Activated naive CD4-positive, alpha-beta T cell treated with anti-CD3 and anti-CD28 coated beads for 36 hours (primary cell): Measurements from ENCODE around the gene PPP4R2. TPM values are rescaled to one million over a fixed set of nuclear protein-coding genes. Genes with fewer than 3 reads are reported as not detected.

Source experiments
- CTCF ChIA-PET: fragments of 350-600 bp; sonication (Branson Sonifier 250); formaldehyde crosslinking; loops from one replicate; lab custom pipeline; 2021; ENCODE audit warnings: antibody characterized with exemption; lab: Charles Lee
- DNase-seq: peaks from one replicate; pipeline ENCODE4 v3.0.0-alpha.2; 2020
- H3K27ac Mint-ChIP-seq: one replicate; pipeline ENCODE4 v1.8.0; 2021; ENCODE audit warnings: mild to moderate bottlenecking, mixed read lengths
- H3K27me3 Mint-ChIP-seq: one replicate; pipeline ENCODE4 v1.8.0; 2021; ENCODE audit warnings: low read depth, mixed read lengths
- H3K36me3 Mint-ChIP-seq: one replicate; pipeline ENCODE4 v1.8.0; 2021; ENCODE audit warnings: low read depth, mixed read lengths
- H3K4me1 Mint-ChIP-seq: one replicate; pipeline ENCODE4 v1.8.0; 2021; ENCODE audit warnings: low read depth, mixed read lengths
- H3K4me3 Mint-ChIP-seq: one replicate; pipeline ENCODE4 v1.8.0; 2021; ENCODE audit warnings: mild to moderate bottlenecking, moderate library complexity, mixed read lengths
- H3K9me3 Mint-ChIP-seq: one replicate; pipeline ENCODE4 v1.8.0; 2021; ENCODE audit warnings: mixed read lengths
- intact Hi-C: fragments of 100-400 bp; cut with micrococcal nuclease; formaldehyde crosslinking; loops from one replicate; pipeline ENCODE4 v1.15.1; 2023
- total RNA-seq, 2 experiments: library from RNA; stranded (reverse); gene quantifications; one replicate each; pipeline ENCODE4 v1.2.3, GENCODE V29; 2021

The PPP4R2 gene
- total RNA-seq, 2 experiments from 2014 or later: 68.1 to 71.6 TPM

GRCh38 chr3:73107676-73108187, 111.1 kb downstream of the PPP4R2 start:
- H3K4me3 Mint-ChIP-seq: no peak overlapping the region
- H3K4me1 Mint-ChIP-seq: no peaks in the 10 kb centered on the region
- intact Hi-C loops: loop anchor here (10.0 kb wide), 1 partner anchor 157 kb away; no protein-coding TSS in a partner anchor
- peaks cover 10% of the 10 kb centered on the region for H3K27me3 Mint-ChIP-seq
- CTCF ChIA-PET: interaction anchor here (0.6 kb wide), 2 partner anchors 105 to 306 kb away, joined by 3 to 4 read pairs; no protein-coding TSS in a partner anchor
- no peaks in the 10 kb centered on the region for H3K9me3 Mint-ChIP-seq
- DNase-seq: no peak
- H3K27ac Mint-ChIP-seq: no peak overlapping the region
- H3K36me3 Mint-ChIP-seq: no peaks in the 10 kb centered on the region

- intact Hi-C loops: loop anchor here (10.0 kb wide), 1 partner anchor 156 kb away; no protein-coding TSS in a partner anchor
- H3K27me3 Mint-ChIP-seq: peaks cover 13% of the 10 kb centered on the region
- H3K9me3 Mint-ChIP-seq: no peaks in the 10 kb centered on the region
- CTCF ChIA-PET: no interaction called here
- H3K4me3 Mint-ChIP-seq: no peak overlapping the region
- no peaks in the 10 kb centered on the region for H3K36me3 Mint-ChIP-seq
- H3K27ac Mint-ChIP-seq: no peak overlapping the region
- no peak for DNase-seq
- no peaks in the 10 kb centered on the region for H3K4me1 Mint-ChIP-seq
Measured at GRCh38 chr3:73108750-73109149, 112.1 kb downstream of the PPP4R2 start.

GRCh38 chr3:73110530-73110929, 113.9 kb downstream of the PPP4R2 start:
- Mint-ChIP-seq H3K4me1 (no peaks in the 10 kb centered on the region), H3K36me3 (no peaks in the 10 kb centered on the region), H3K9me3 (no peaks in the 10 kb centered on the region), H3K4me3 (no peak overlapping the region), H3K27me3 (peaks cover 13% of the 10 kb centered on the region), H3K27ac (no peak overlapping the region)
- intact Hi-C loops: no loop called here
- DNase-seq: no peak
- CTCF ChIA-PET: no interaction called here

GRCh38 chr3:73114711-73115110, 118.1 kb downstream of the PPP4R2 start:
- CTCF ChIA-PET: no interaction called here
- Mint-ChIP-seq H3K4me3 (no peak overlapping the region), H3K36me3 (no peaks in the 10 kb centered on the region), H3K9me3 (no peaks in the 10 kb centered on the region), H3K27ac (no peak overlapping the region), H3K27me3 (peaks cover 13% of the 10 kb centered on the region), H3K4me1 (no peaks in the 10 kb centered on the region)
- no peak for DNase-seq
- intact Hi-C loops: no loop called here

- peaks cover 13% of the 10 kb centered on the region for H3K27me3 Mint-ChIP-seq
- CTCF ChIA-PET: interaction anchor here (0.6 to 1.0 kb wide), 2 partner anchors 18 to 678 kb away, joined by 3 to 4 read pairs; no protein-coding TSS in a partner anchor
- no peak overlapping the region for H3K4me3 Mint-ChIP-seq
- intact Hi-C loops: no loop called here
- H3K9me3 Mint-ChIP-seq: no peaks in the 10 kb centered on the region
- no peaks in the 10 kb centered on the region for H3K36me3 Mint-ChIP-seq
- no peaks in the 10 kb centered on the region for H3K4me1 Mint-ChIP-seq
- H3K27ac Mint-ChIP-seq: no peak overlapping the region
- DNase-seq: no peak
Measured at GRCh38 chr3:73115806-73116205, 119.2 kb downstream of the PPP4R2 start.

Other genes with a start within 250 kb of the PPP4R2 start
- 10 to 100 TPM; 19.9 to 20.5 TPM for gene SHQ1, start 148.4 kb upstream of the PPP4R2 start, total RNA-seq
- not detected for gene GXYLT2, start 108.8 kb upstream of the PPP4R2 start, total RNA-seq
- gene EBLN2, start 64.8 kb downstream of the PPP4R2 start, total RNA-seq: 1 to 10 TPM; 4.1 to 5.0 TPM